NCI-H1092 (cell line): Measurements from ENCODE around the gene LIME1.
"Not testable (repeated sequence)": the region's sequence is repeated elsewhere in the genome, so short reads cannot be mapped to it uniquely, and the experiment has no call there.

Experiments used
- DNase-seq: peaks from one replicate; lab custom pipeline; 2025; lab: John Stamatoyannopoulos, UW

The LIME1 gene

GRCh38 chr20:63708301-63709148 lies 27.9 kb upstream of the LIME1 start:
- DNase-seq: no peak

GRCh38 chr20:63709149-63709527 lies 27.3 kb upstream of the LIME1 start:
- no peak for DNase-seq

GRCh38 chr20:63711085-63711645 lies 25.3 kb upstream of the LIME1 start:
- no peak for DNase-seq

- no peak for DNase-seq
These were observed 24.3 kb upstream of the LIME1 start for GRCh38 chr20:63712191-63712590.

- DNase-seq: no peak
These were observed 21.6 kb upstream of the LIME1 start for GRCh38 chr20:63714858-63715257.

GRCh38 chr20:63718996-63719395 lies 17.5 kb upstream of the LIME1 start:
- DNase-seq: no peak

GRCh38 chr20:63722967-63723622 lies 13.4 kb upstream of the LIME1 start:
- not testable (repeated sequence) for DNase-seq

- not testable (repeated sequence) for DNase-seq
These were observed 6.2 kb upstream of the LIME1 start for GRCh38 chr20:63730189-63730733.

GRCh38 chr20:63731410-63731809 lies 5.1 kb upstream of the LIME1 start:
- no peak for DNase-seq

- no peak for DNase-seq
These were observed 4.1 kb upstream of the LIME1 start for GRCh38 chr20:63732118-63733095.

- no peak for DNase-seq
These were observed 3.3 kb upstream of the LIME1 start for GRCh38 chr20:63733117-63733516.

- no peak for DNase-seq
These were observed 2.8 kb upstream of the LIME1 start for GRCh38 chr20:63733579-63734081.

GRCh38 chr20:63734111-63734945 lies 2.1 kb upstream of the LIME1 start:
- DNase-seq: no peak

- DNase-seq: no peak
These were observed 1.3 kb upstream of the LIME1 start for GRCh38 chr20:63734946-63735858.

- no peak for DNase-seq
These were observed 630 bp downstream of the LIME1 start for GRCh38 chr20:63736893-63737694.

GRCh38 chr20:63737695-63737944 lies 1.2 kb downstream of the LIME1 start:
- DNase-seq: no peak

GRCh38 chr20:63737945-63738686 lies 1.7 kb downstream of the LIME1 start:
- DNase-seq: no peak

- no peak for DNase-seq
These were observed 2.2 kb downstream of the LIME1 start for GRCh38 chr20:63738687-63739129.
